ENCODE results near the gene DENND11. TPM values are rescaled to one million over a fixed set of nuclear protein-coding genes. Genes with fewer than 3 reads are reported as not detected.
"Not testable (repeated sequence)": the region's sequence is repeated elsewhere in the genome, so short reads cannot be mapped to it uniquely, and the experiment has no call there.

Gene DENND11
- polyA plus RNA-seq, 12 donors = 6.9 to 14.6 (median 9.2) TPM; not detected in 1

DNA sequence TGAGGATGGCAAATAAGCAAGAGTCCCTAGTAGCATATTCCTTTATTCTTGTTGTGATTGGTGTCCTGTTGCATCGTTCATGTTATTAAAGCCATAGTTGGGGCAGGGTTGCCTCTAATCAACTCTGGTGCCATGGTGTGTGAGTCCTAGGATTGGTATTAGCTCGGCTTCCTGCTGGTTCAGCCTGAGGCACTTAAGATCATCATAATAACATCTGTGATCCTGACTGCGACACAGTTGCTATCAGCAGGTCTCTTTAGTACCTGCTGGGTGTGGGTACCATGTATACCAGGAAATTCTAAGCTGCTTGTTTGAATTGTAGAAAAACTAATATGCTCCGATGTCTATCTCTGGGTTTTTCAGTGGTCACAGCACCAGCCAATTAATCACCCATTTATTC, 7.8 kb upstream of the DENND11 start:
- no peak for DNase-seq

DNA sequence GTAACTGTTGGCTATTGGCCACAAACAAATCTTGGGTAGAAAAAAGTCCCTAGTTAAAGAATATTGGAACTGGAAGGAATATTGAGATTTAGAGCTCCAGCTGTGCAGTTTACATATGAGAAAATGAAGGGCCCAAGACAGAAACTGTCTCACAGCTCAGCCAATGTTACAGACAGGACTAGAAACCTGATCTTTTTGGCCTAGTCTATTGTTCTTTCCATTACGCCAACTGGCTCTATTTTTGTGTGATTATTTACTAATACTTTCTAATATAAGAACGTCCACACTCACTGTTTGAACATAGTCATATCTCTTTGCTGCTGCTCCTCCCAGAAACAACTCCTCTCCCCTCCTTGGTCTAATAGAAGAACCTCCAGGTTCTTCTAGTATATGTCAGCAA, 7.4 kb upstream of the DENND11 start:
- DNase-seq = no peak

DNA sequence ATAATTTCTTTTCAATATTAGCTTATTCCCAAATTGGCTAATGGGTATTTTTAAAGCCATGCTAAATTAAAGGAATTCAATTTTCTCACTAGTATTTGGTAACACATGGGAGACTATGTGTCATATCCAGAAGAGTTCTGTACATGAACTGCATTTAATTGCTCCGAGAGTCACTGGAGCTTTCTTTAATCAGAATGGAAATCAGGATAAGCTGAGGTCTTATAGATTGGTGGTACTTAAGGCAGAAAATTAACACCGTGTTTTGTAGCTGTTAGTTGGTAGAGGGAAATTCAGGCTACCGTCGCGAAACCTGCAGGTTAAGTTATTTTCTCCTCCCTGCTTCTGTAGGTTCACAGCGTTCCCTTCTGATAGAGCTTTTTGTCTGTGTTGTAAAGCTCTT, 6.4 kb upstream of the DENND11 start, which contains the start of gene WEE2:
Gene WEE2, plus strand, starts transcription at position 3 of the 400 bp plus-strand sequence. CDS start 406 bp downstream, outside the sequence.
- no peak for DNase-seq

DNA sequence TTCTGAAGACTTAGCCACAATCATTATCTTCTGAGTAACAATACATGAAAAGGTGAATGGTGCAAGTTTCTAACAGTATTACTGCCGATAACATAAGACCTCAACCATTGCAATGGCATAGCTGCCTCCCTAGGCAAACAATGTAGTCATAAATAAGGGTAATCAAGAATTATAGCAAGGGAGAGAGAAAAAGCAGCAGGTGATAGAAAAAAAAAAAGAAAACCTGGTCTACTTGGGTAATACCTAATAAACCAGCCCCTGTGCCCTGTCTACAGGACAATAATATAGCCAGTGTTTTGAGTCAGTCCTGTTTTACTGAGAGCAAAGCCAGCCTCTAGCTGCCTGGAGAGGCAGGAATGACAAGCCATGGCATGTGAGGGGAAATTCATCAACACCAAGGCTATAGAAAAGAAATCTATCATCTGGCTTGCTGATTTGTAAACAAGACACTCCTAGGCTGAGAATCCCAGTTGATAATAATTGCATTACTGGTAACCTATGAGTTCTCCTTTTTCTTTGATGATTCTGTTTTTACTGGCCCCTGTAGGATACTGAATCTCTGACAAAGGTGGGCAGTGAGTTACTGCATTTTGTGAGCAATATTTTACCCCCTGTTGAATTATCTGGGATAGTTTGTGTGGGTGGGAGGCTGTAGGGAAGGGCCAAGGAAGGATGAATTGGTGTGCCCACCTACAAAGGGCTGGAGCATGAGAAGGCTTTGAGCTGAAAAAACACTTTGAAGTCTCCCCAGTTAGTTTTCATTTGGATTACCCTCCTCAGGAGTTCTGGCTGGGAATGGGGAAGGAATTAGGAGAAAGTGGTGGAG, 4.5 kb upstream of the DENND11 start:
- no peak for DNase-seq

DNA sequence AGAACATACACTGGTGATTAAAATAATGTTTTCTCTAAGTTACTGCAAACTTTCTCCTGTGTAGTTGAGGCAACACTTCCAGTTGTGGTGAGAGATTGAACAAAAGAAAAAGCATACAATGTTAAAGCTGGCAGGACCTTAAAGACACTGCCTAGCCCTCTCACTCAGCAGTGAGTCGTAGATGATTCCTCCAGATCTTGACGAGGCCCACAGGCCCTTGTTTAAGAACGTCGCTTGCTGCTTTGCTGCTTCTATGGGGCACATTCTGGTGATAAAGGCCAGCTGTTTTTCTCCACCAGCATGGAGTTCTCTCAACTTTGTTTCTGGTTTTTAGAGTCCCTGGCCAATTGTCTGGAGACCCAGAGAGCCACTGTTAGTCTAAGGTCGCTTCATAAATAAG, 2.8 kb upstream of the DENND11 start:
- DNase-seq = no peak

DNA sequence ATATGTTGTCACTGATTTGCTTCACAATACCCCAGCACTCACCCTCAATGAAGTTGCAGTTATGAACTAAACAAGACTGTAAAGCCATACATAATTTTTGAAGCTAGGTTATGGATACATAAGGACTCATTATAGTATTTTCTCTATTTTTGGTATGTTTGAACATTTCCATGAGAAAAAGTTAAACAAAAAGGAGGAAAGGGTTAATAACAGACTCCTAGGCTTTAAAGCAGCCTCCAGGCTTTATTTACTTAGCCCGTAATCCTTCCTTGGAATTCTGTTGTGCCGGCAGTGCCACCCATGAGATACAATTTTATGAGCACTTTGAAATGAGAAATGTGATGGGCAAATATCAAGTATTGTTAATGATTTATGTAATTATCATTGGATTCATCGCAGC, 2.1 kb upstream of the DENND11 start:
- DNase-seq = no peak

DNA sequence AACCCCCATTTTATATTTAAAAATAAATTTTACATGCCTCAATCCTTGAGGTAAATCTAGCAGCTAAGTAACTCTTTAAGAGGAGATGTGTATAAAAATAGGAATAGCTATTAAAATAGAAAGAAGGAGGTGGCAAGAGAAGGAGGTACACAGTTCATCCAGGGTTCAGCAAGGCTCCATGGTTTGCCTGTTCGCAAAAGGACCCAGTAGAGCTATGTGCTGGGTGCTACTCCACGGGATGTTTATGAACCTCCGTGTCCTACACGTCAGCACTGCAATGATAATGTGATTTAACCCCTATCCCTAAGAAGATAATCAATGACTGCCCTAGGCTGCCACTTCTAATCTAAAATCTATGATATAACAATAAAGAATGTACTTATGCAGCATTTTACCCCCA, 926 bp upstream of the DENND11 start:
- no peak for DNase-seq

DNA sequence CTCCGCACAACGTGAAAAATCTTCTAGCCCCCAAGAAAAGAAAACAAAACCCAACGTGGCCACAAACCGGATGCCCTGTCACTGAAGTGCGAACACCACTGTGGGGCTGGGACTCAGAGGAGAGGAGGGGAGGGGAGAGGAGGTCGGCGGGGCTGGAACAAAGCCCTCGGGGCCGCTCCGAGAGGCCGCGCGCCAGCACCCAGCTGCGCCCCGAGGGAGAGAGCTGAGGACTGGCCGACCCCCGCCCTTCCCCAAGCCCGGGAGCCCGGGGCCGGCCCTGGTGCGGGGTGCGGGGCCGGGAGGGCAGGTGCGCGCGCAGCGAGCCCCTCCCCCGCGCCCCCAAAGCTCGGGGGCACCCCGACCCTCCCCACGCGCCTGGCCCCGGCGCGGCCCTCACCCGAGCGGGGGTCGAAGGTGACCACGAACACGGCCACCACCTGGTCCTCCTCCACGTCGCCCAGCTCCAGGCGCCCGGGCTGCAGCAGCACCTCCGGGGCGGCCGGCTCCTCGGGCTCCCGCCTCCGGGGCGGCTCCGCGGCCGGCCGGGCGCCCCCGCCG, 398 bp downstream of the DENND11 start:
- no peak for DNase-seq

DNA sequence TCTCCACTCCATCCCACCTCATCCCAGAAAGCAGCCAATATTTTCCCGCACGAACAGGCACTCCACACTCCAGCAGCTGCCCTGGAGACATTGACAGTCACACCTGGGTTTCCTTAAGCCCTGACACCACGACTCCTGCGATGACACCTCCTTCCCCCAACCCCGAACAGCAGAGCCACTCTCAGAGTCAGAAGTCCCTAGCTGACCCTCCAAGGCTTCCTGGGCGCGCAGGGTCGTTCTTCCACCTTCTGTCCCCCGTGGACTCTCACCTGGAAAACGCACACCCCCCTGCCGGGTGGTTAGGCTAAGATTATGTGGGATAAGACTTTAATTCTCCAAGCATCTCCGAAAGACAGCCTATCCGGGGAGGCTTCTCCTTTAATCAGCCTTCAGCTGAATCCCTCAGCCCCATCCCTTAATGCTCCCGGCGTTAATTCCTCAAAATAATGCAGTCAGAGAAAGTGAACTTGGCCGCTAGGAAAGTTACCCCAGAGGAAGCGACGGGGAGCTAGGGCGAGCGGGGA, 1.1 kb downstream of the DENND11 start:
- no peak for DNase-seq

DNA sequence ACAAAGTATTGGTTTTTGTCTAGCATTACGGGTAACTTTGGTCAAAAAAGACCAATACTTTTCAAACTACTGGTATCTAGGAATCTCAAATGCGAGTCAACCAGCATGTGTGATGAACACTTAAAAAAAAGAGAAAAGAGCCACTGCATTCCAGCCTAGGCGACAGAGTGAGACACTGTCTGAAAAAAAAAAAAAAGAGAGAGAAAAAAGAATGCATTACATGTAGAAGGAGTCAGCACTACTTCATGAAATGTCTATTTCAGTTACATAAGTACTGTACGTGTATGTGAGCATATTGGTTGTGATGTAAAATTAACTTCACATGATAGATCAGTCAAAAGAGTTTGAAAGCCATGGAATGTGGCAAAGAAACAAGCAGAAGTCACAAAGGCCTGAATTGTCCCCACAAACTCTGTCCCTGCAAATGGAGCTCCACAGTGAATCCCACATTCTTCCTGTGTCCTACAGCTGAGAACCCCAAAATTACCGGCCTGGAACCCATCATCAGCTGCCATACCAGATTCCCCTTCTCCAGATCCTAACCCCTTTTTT, 1.6 kb downstream of the DENND11 start:
- DNase-seq = no peak

DNA sequence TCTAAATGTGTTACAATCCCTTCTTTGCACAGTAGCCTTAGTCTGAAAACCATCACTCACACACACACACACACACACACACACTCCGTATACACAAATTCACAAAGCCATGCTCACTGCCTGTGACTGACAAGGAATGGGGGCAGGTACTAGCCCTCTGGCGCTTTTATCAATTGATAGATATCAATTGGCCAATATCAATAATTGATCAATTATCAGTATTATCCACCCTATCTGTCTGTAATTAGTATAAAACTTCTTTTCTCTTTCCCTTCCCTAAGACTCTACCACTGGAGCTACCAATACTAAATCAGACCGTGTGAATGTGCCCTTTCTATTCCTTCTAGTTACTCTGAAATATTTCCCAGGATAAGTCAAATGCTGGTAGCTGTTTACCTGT, 2.1 kb downstream of the DENND11 start:
- no peak for DNase-seq

DNA sequence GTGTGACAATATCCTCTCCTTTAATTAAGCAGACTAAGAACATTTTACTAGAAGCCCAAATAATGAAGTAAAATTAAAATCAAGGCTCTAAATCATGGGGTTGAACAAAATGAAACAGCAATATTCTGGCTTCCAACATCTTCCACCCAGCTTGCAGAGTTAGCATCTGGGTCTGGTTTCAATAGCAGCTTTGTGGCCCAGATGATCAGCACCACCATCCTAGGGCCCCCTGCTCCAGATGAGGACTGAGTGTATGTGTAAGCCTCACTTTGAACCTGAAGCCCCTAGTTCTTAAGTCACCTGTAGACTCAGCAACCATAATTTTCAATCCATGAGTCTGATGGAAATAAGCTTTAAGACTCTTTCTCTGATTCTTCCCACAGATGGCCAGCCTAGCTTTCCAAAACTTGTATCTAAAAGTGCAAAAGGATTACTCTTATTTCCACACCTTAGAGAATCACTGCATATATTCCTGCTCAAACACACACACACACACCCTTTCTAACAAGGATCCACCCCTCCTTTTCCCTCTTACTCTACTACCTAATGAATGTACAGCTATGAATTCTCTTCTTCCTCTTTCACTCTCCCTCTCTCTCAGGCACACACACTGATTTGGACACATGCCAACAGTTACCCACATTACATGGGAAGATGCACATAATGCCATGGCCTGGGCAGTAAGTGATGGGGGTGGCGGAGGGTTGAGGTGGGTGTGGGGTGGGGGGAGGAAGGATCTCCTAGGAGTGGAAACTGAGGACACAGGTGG, 3.5 kb downstream of the DENND11 start:
- no peak for DNase-seq

DNA sequence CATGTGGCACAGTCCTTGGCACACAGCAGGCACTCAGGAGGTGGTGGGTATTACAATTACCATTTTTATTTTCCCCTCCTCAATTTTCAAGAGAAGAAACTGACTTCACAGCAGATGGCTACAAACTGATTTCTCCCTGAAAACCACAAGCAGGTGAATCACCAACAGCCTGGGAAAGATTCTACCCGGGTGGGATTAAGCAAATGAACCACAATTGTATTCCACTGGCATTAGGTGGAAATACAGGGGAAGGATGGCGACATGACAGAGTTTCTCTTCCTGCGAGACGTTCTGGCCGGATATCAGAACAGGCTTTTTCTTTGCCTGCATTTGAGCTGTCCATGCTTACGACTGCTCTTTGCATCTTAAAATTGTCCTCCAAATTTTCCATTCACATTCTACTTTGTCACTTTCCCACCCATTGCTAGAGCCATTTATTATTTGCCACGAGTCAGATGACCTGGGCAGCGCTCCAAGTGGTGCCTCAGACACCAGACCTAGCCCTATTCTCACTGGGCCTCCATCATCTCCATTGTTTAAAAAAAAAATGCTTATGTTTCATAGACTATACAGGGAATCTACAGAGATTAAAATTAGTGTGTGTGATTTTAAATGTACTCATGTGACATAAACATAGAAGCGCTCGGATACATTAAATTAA, 4.6 kb downstream of the DENND11 start:
- no peak for DNase-seq

DNA sequence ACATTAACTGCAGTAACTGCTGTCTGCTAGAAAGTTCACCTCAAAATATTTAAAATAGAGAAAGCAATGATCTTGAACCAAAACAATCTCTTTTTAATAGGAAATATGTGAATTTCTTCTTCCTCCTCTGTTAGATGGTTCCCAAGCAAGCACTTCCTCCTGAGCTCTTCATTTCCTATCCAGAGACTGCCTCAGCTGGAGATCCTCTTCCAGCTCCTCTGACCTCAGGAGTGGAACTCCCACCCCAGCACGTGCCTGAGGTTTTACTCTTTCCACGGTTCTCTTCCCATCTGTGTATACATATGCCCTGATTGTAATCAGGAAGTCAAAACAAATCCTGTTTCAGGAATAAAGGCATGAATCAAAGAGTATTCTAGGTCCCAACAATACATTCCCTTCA, 5.6 kb downstream of the DENND11 start:
- DNase-seq = no peak

DNA sequence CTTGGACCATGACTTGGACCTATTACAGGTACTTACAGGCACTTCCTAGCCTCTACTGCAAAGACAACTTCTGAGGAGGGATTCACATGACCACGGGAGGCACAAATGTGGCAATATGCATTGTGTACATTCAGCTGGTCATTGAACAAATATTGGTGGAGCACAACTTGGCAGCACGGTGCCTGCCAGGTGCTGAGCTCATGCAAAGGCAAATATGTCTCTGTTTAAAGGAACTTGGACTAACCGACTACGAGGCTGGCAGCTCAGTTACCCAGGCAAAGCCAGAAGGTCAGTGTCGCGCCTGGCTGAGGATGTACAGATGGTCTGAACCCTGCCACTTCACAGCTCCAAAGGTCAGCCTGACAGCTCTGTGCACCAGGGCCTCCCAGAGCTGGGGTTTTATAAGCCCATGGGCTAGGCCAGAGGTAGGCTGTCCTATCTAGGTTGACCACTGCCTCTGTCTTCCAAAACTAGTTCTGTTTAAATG, 6.1 kb downstream of the DENND11 start:
- DNase-seq = no peak

DNA sequence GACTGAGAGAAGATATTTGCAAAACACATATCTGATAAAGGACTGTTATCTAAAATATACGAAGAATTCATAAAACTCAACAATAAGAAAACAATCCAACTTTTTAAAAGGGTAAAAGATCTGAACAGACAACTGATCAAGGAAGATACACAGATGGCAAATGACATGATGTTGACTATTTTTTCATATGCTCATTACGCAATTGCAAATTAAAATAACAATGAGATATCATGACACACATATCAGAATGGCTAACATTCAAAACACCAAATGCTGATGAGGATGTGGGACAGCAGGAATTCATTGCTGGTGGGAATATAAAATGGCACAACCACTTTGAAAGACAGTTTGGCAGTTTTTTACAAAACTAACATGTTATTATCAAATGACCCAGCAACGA, 8.9 kb downstream of the DENND11 start:
- DNase-seq = no peak

DNA sequence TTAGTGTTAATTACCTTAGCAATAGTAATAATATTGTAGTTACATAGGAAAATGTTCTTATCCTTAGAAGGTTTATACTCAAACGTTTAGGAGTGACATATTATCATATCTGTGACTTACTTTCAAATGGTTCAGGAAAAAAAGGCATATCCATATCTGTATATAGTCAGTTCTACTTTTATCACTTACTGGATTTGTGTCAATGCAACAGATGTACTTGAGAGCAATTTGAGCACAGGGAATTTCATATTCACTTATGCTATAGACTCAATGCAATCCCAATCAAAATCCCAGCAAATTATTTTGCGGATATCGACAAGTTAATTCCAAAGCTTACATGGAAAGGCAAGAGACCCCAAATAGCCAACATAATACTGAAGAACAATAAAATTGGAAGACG, 10.0 kb downstream of the DENND11 start:
- DNase-seq = no peak

DNA sequence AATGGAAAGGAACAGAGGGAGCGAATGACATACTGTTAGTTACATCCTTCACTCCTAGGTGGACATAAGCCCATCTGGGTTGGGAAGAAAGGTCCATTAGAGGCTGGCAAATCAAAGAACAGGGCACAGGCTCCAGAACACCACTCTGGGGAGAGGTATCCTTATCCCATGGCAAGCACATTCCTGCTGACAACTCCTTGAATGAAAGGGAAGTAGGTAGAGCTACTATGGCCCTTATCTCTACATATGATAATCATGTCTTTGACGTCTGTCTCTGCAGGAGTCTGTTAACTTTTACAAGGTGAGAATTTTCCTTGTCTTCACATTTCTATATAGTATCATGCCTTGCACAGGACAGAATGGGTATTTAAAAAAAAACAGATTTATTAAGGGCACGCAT, 10.4 kb downstream of the DENND11 start:
- no peak for DNase-seq

DNA sequence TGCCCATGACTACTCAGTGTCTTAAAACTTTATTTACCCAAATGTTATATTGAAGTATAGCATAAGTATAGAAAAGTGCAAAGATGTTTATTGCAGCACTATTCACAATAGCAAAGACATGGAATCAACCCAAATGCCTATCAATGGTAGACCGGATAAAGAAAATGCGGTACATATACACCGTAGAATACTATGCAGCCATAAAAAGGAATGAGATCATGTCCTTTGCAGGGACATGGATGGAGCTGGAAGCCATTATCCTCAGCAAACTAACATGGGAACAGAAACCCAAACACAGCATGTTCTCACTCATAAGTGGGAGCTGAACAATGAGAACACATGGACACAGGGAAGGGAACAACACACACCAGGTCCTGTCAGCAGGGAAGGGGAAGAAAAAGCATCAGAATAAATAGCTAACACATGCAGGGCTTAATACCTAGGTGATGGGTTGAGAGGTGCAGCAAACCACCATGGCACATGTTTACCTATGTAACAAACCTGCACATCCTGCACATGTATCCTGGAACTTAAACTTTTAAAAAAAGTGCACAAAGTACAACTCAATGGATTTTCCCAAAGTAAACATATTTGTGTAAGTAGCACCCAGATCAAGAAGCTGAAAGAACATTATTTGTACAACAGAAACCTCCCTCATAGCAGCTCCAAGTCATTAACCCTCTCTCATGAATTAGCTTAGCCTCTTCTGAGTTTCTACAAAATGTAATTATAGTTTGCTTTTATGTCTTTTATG, 12.7 kb downstream of the DENND11 start:
- not testable (repeated sequence) for DNase-seq

DNA sequence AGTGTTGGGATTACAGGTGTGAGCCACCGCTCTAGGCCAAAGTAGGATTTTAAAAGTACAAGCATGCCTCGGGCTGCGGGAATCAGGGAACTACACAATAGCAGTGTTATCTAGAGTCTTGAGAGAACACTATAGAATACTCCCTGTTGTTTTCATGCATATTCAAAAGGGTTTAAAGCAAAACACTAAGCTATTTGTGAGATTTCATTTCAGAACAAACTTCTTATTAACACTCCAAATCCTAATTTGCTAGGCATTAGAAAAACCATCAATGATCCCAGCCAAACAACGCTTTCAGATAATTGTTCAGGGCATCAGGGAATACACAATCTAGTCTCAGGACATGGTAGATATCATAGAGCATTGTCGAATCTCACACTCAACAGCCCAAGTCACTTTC, 13.9 kb downstream of the DENND11 start:
- no peak for DNase-seq

DNA sequence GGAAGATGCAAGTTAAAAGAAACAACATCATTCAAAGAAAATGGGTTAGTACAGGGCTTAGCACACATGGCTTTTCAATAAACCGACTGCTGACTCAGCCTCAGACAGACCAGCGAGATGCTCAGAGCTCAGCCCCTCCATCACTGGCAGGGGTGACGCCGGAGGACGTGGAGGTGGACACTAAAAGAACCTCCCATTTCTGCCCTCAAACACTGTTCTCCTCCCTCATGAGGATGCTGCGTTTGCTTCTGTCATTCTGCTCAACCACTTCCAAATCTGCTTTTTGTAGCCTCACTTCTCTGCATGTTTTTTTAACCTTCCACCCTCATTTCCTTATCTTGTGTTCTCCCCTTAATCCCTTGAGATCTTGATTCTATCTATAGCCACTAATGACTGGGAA, 15.3 kb downstream of the DENND11 start:
- no peak for DNase-seq
